ENCODE data around the gene SLC9A9. TPM values are rescaled to one million over a fixed set of nuclear protein-coding genes. Genes with fewer than 3 reads are reported as not detected.

Gene SLC9A9
- polyA plus RNA-seq, 1 donor (not counting 4 experiments of a cell fraction or from before 2014, with no cell fraction given), result 5.2 TPM

DNA sequence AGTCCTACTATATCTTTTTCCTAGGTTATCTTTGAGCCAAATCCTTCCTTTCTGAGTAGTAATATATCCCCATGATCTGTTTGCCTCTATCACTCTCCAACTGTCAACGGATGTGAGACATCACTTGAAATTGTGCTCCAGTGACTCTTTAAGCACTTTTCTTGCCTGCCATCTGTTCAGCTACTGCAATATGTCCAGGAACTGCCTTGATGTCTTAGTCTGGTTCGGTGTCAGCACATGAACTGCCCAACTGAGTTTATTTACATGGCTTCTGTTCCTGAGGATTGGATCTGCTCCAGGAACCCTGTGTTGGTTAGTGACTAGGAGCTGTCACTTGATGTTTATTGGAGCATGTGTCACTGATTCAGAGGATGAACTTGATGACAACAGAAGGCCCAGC, 116.5 kb downstream of the SLC9A9 start:
- no peak overlapping the region for H3K9ac ChIP-seq (ENCODE audit: control insufficient read depth, extremely low read depth, insufficient read depth, low read length)
- H3K36me3 ChIP-seq (ENCODE audit: control insufficient read depth in 2 of 2, extremely low read depth in 1 of 2, insufficient read depth in 2 of 2, low read length in 2 of 2), result no peaks in the 10 kb centered on the region
- no peaks in the 10 kb centered on the region for H4K20me1 ChIP-seq (ENCODE audit: control insufficient read depth, extremely low read depth, insufficient read depth, low read length)
- DNase-seq (ENCODE audit: low read depth, low spot score) (no peak), FAIRE-seq (no peak)
- TF ChIP-seq EZH2 (IDR thresholded peaks at IDR 0.05; ENCODE audit: low read length) (no peak), CTCF (optimal IDR thresholded peaks at IDR 0.05 in 1 of 3, IDR thresholded peaks at IDR 0.05 in 1 of 3, conservative IDR thresholded peaks at IDR 0.05 in 1 of 3; ENCODE audit: extremely low read depth in 1 of 3, insufficient read depth in 2 of 3, low read length in 3 of 3) (no peak)
- H3K4me1 ChIP-seq (ENCODE audit: control insufficient read depth, extremely low read depth, insufficient read depth, low read length), result peaks cover 13% of the 10 kb centered on the region
- H3K9me3 ChIP-seq (ENCODE audit: control insufficient read depth, low read depth, low read length), result no peaks in the 10 kb centered on the region
- H3K79me2 ChIP-seq (ENCODE audit: control insufficient read depth, insufficient read depth, low read length), result no peaks in the 10 kb centered on the region
- no peak overlapping the region for H3K4me2 ChIP-seq (ENCODE audit: control insufficient read depth, extremely low read depth, insufficient read depth, low read depth, low read length)
- no peak overlapping the region for H3K27ac ChIP-seq (ENCODE audit: control insufficient read depth, insufficient read depth, low read length)
- H2AFZ ChIP-seq (ENCODE audit: control insufficient read depth, low read length), result no peak overlapping the region
- no peaks in the 10 kb centered on the region for H3K9me1 ChIP-seq (ENCODE audit: control insufficient read depth, extremely low read depth, insufficient read depth, low read length)
- H3K27me3 ChIP-seq (ENCODE audit: control insufficient read depth, extremely low read depth, insufficient read depth, low read length), result no peaks in the 10 kb centered on the region
- H3K4me3 ChIP-seq (ENCODE audit: control insufficient read depth in 2 of 3, extremely low read depth in 1 of 3, insufficient read depth in 2 of 3, low read depth in 1 of 3, low read length in 3 of 3), result no peak overlapping the region
- dilution Hi-C loops (cut with MboI; ENCODE audit: extremely low pct_ligation_motif_present, low sequenced_read_pairs), result no loop called here

GRCh38 chr3:143731320-143731719, 116.9 kb downstream of the SLC9A9 start:
- Histone ChIP-seq H3K79me2 (ENCODE audit: control insufficient read depth, insufficient read depth, low read length) (no peaks in the 10 kb centered on the region), H3K9ac (ENCODE audit: control insufficient read depth, extremely low read depth, insufficient read depth, low read length) (no peak overlapping the region), H3K27ac (ENCODE audit: control insufficient read depth, insufficient read depth, low read length) (no peak overlapping the region), H3K4me3 (ENCODE audit: control insufficient read depth in 2 of 3, extremely low read depth in 1 of 3, insufficient read depth in 2 of 3, low read depth in 1 of 3, low read length in 3 of 3) (no peak overlapping the region), H3K27me3 (ENCODE audit: control insufficient read depth, extremely low read depth, insufficient read depth, low read length) (no peaks in the 10 kb centered on the region), H3K9me3 (ENCODE audit: control insufficient read depth, low read depth, low read length) (no peaks in the 10 kb centered on the region), H3K36me3 (ENCODE audit: control insufficient read depth in 2 of 2, extremely low read depth in 1 of 2, insufficient read depth in 2 of 2, low read length in 2 of 2) (no peaks in the 10 kb centered on the region), H3K4me2 (ENCODE audit: control insufficient read depth, extremely low read depth, insufficient read depth, low read depth, low read length) (no peak overlapping the region), H4K20me1 (ENCODE audit: control insufficient read depth, extremely low read depth, insufficient read depth, low read length) (no peaks in the 10 kb centered on the region), H2AFZ (ENCODE audit: control insufficient read depth, low read length) (no peak overlapping the region), H3K4me1 (ENCODE audit: control insufficient read depth, extremely low read depth, insufficient read depth, low read length) (peaks cover 9% of the 10 kb centered on the region), H3K9me1 (ENCODE audit: control insufficient read depth, extremely low read depth, insufficient read depth, low read length) (no peaks in the 10 kb centered on the region)
- DNase-seq (ENCODE audit: low read depth, low spot score) (no peak), FAIRE-seq (no peak)
- TF ChIP-seq CTCF (optimal IDR thresholded peaks at IDR 0.05 in 1 of 3, IDR thresholded peaks at IDR 0.05 in 1 of 3, conservative IDR thresholded peaks at IDR 0.05 in 1 of 3; ENCODE audit: extremely low read depth in 1 of 3, insufficient read depth in 2 of 3, low read length in 3 of 3), result no peak
- TF ChIP-seq EZH2 (IDR thresholded peaks at IDR 0.05; ENCODE audit: low read length), result no peak
- dilution Hi-C loops (cut with MboI; ENCODE audit: extremely low pct_ligation_motif_present, low sequenced_read_pairs), result no loop called here

All from keratinocyte (primary cell).